Measurements from ENCODE around the gene DENND11.
"Not testable (repeated sequence)": the region's sequence is repeated elsewhere in the genome, so short reads cannot be mapped to it uniquely, and the experiment has no call there.

DENND11 gene

GRCh38 chr7:141706239-141707064 lies 4.5 kb upstream of the DENND11 start:
- DNase-seq (ENCODE audit: low read depth): no peak

- no peak for DNase-seq (ENCODE audit: low read depth)
Measured at GRCh38 chr7:141704741-141705140, 2.8 kb upstream of the DENND11 start.

- DNase-seq (ENCODE audit: low read depth): no peak
Measured at GRCh38 chr7:141704112-141704511, 2.1 kb upstream of the DENND11 start.

GRCh38 chr7:141702892-141703291 lies 926 bp upstream of the DENND11 start:
- no peak for DNase-seq (ENCODE audit: low read depth)

- DNase-seq (ENCODE audit: low read depth): no peak
Measured at GRCh38 chr7:141701489-141702046, 398 bp downstream of the DENND11 start.

GRCh38 chr7:141700848-141701371 lies 1.1 kb downstream of the DENND11 start:
- DNase-seq (ENCODE audit: low read depth): no peak

- no peak for DNase-seq (ENCODE audit: low read depth)
Measured at GRCh38 chr7:141700296-141700847, 1.6 kb downstream of the DENND11 start.

GRCh38 chr7:141699860-141700259 lies 2.1 kb downstream of the DENND11 start:
- no peak for DNase-seq (ENCODE audit: low read depth)

- no peak for DNase-seq (ENCODE audit: low read depth)
Measured at GRCh38 chr7:141698247-141699015, 3.5 kb downstream of the DENND11 start.

GRCh38 chr7:141697211-141697871 lies 4.6 kb downstream of the DENND11 start:
- DNase-seq (ENCODE audit: low read depth): no peak

GRCh38 chr7:141696348-141696747 lies 5.6 kb downstream of the DENND11 start:
- DNase-seq (ENCODE audit: low read depth): no peak

- no peak for DNase-seq (ENCODE audit: low read depth)
Measured at GRCh38 chr7:141695803-141696289, 6.1 kb downstream of the DENND11 start.

GRCh38 chr7:141693082-141693481 lies 8.9 kb downstream of the DENND11 start:
- no peak for DNase-seq (ENCODE audit: low read depth)

GRCh38 chr7:141691961-141692360 lies 10.0 kb downstream of the DENND11 start:
- DNase-seq (ENCODE audit: low read depth): no peak

- DNase-seq (ENCODE audit: low read depth): no peak
Measured at GRCh38 chr7:141691540-141691939, 10.4 kb downstream of the DENND11 start.

GRCh38 chr7:141689072-141689825 lies 12.7 kb downstream of the DENND11 start:
- not testable (repeated sequence) for DNase-seq (ENCODE audit: low read depth)

- no peak for DNase-seq (ENCODE audit: low read depth)
Measured at GRCh38 chr7:141688043-141688442, 13.9 kb downstream of the DENND11 start.

- no peak for DNase-seq (ENCODE audit: low read depth)
Measured at GRCh38 chr7:141686670-141687069, 15.3 kb downstream of the DENND11 start.

- DNase-seq (ENCODE audit: low read depth): no peak
Measured at GRCh38 chr7:141686074-141686473, 15.9 kb downstream of the DENND11 start.

GRCh38 chr7:141685285-141686023 lies 16.5 kb downstream of the DENND11 start:
- DNase-seq (ENCODE audit: low read depth): no peak
